GM23338 (cell line): Measurements from ENCODE around the gene AHDC1. TPM values are rescaled to one million over a fixed set of nuclear protein-coding genes. Genes with fewer than 3 reads are reported as not detected.
A peak's percentile ranks its signal among the peaks of the same experiment; 100 is the strongest.

ENCODE experiments used
- ATAC-seq: fragments of 200-7000 bp; cut with Tn5 transposase; 3 replicates; pipeline ENCODE4 v1.9.1; 2020
- DNase-seq: peaks from one replicate; pipeline ENCODE4 v3.0.0-alpha.2; 2015; ENCODE audit warnings: low spot score
- H2AFZ ChIP-seq: fragments of 200-600 bp; sonication (generic); 2 replicates; pipeline ENCODE4 v1.8.0; 2016; ENCODE audit warnings: antibody characterized with exemption, mild to moderate bottlenecking, moderate library complexity
- H3F3A ChIP-seq: fragments of 200-600 bp; sonication (generic); replicated peaks from 2 replicates; pipeline ENCODE4 v1.8.0; 2017; ENCODE audit warnings: antibody characterized with exemption, mixed run types, low read depth
- H3K27ac ChIP-seq: fragments of 200-600 bp; sonication (generic); 2 replicates; pipeline ENCODE4 v1.6.1; 2016; ENCODE audit warnings: low read depth
- H3K27me3 ChIP-seq: fragments of 200-600 bp; sonication (generic); 2 replicates; pipeline ENCODE4 v1.8.0; 2016; ENCODE audit warnings: mild to moderate bottlenecking, mixed run types, moderate library complexity; ENCODE audit not compliant: insufficient read depth
- H3K36me3 ChIP-seq: fragments of 200-600 bp; sonication (generic); 2 replicates; pipeline ENCODE4 v1.8.0; 2016; ENCODE audit warnings: mild to moderate bottlenecking; ENCODE audit not compliant: insufficient read depth
- H3K4me1 ChIP-seq: fragments of 200-600 bp; sonication (generic); 2 replicates; pipeline ENCODE4 v1.8.0; 2016; ENCODE audit warnings: mild to moderate bottlenecking, moderate library complexity; ENCODE audit not compliant: insufficient read depth
- H3K4me2 ChIP-seq: fragments of 200-600 bp; sonication (generic); 2 replicates; pipeline ENCODE4 v1.7.1; 2017; ENCODE audit warnings: mixed run types
- H3K4me3 ChIP-seq: fragments of 200-600 bp; sonication (generic); 2 replicates; pipeline ENCODE4 v1.6.1; 2016; ENCODE audit warnings: mixed run types
- H3K79me2 ChIP-seq: fragments of 200-600 bp; sonication (generic); replicated peaks from 2 replicates; pipeline ENCODE4 v1.8.0; 2017; ENCODE audit warnings: mild to moderate bottlenecking; ENCODE audit not compliant: insufficient read depth
- H3K9me2 ChIP-seq: fragments of 200-600 bp; sonication (generic); 2 replicates; pipeline ENCODE4 v1.8.0; 2017; ENCODE audit not compliant: insufficient read depth
- H4K20me1 ChIP-seq: fragments of 200-600 bp; sonication (generic); replicated peaks from 2 replicates; pipeline ENCODE4 v1.8.0; 2017; ENCODE audit warnings: mild to moderate bottlenecking; ENCODE audit not compliant: insufficient read depth
- H3K27ac Mint-ChIP-seq: 2 replicates; pipeline ENCODE4 v1.8.0; 2020; ENCODE audit warnings: inconsistent platforms, mild to moderate bottlenecking, moderate library complexity, mixed read lengths
- H3K27me3 Mint-ChIP-seq: 3 replicates; pipeline ENCODE4 v1.8.0; 2022; ENCODE audit warnings: low read depth, mild to moderate bottlenecking, moderate library complexity, mixed read lengths, inconsistent platforms; ENCODE audit not compliant: insufficient read depth, poor library complexity
- H3K36me3 Mint-ChIP-seq: 3 replicates; pipeline ENCODE4 v1.8.0; 2021; ENCODE audit warnings: low read depth, mild to moderate bottlenecking, inconsistent platforms, moderate library complexity, mixed read lengths
- H3K4me1 Mint-ChIP-seq: 3 replicates; pipeline ENCODE4 v1.8.0; 2020; ENCODE audit warnings: mild to moderate bottlenecking, inconsistent platforms, mixed read lengths
- H3K4me3 Mint-ChIP-seq: 3 replicates; pipeline ENCODE4 v1.8.0; 2021; ENCODE audit warnings: moderate library complexity, mild to moderate bottlenecking, inconsistent platforms, mixed read lengths
- H3K9me3 Mint-ChIP-seq: 3 replicates; pipeline ENCODE4 v1.8.0; 2020; ENCODE audit warnings: moderate library complexity, mild to moderate bottlenecking, inconsistent platforms, mixed read lengths
- CTCF ChIP-seq, 2 experiments: fragments of 200-600 bp in 1 of 2; sonication (generic) in 1 of 2; conservative IDR thresholded peaks; 2 replicates each; pipeline versions ENCODE4 v1.5.1 to v1.6.1; 2016 to 2017; ENCODE audit warnings: antibody characterized with exemption in 2 of 2, low read depth in 2 of 2, mild to moderate bottlenecking in 2 of 2, moderate library complexity in 1 of 2
- ETS1 ChIP-seq: IDR thresholded peaks from 2 replicates; pipeline ENCODE4 v1.6.1; 2016; ENCODE audit warnings: antibody characterized with exemption
- POLR2AphosphoS5 ChIP-seq: IDR thresholded peaks from 2 replicates; pipeline ENCODE4 v1.6.1; 2016; ENCODE audit warnings: antibody characterized with exemption, low read depth
- ZNF114 ChIP-seq: fragments of 250-450 bp; sonication (Bioruptor Pico); IDR thresholded peaks from 2 replicates; pipeline ENCODE4 v1.5.0; 2020; ENCODE audit warnings: mild to moderate bottlenecking, moderate library complexity
- ZNF462 ChIP-seq: fragments of 250-450 bp; sonication (Bioruptor Pico); IDR thresholded peaks from 2 replicates; pipeline ENCODE4 v1.5.0; 2020; ENCODE audit warnings: mild to moderate bottlenecking, moderate library complexity
- polyA plus RNA-seq: library from polyadenylated mRNA; unstranded; fragments of >200 nt; fragmentation: Nextera tagmentation; extraction: Ambion mirVana; gene quantifications from 2 replicates; pipeline ENCODE4 v1.2.1, GENCODE V29; 2016
- total RNA-seq: library from RNA; depleted of rRNA; stranded (reverse); fragments of >200 nt; shearing (Covaris generic); gene quantifications from 2 replicates; pipeline ENCODE4 v1.2.3, GENCODE V29; 2014

AHDC1 gene
- total and polyA plus RNA-seq, 2 experiments from 2014 or later = 8.3 to 22.2 TPM

- Mint-ChIP-seq H3K9me3 (peaks cover 2% of the 10 kb centered on the region; the same call in 1 of the 3 replicates), H3K4me1 (peaks cover 23% of the 10 kb centered on the region), H3K27me3 (peaks cover 10% of the 10 kb centered on the region), H3K27ac (no peak overlapping the region; the same call in 1 of the 2 replicates), H3K4me3 (no peak overlapping the region), H3K36me3 (no peaks in the 10 kb centered on the region)
- H3K27ac ChIP-seq = no peak overlapping the region
- H2AFZ ChIP-seq = no peak overlapping the region
- no peaks in the 10 kb centered on the region for H3K36me3 ChIP-seq
- peaks cover 10% of the 10 kb centered on the region for H3F3A ChIP-seq
- no peaks in the 10 kb centered on the region for H3K79me2 ChIP-seq
- H4K20me1 ChIP-seq = no peaks in the 10 kb centered on the region
- peaks cover 18% of the 10 kb centered on the region for H3K4me1 ChIP-seq
- H3K27me3 ChIP-seq = no peaks in the 10 kb centered on the region
- TF ChIP-seq ZNF114 (CRISPR knock-in tag) = no peak
- no peak for ATAC-seq
- DNase-seq = no peak
- no peak overlapping the region for H3K4me3 ChIP-seq
- H3K9me2 ChIP-seq = no peaks in the 10 kb centered on the region
- H3K4me2 ChIP-seq = no peak overlapping the region
Observed at GRCh38 chr1:27499142-27499541, 104.8 kb downstream of the AHDC1 start.

- peak overlapping the region; percentile 86 for H3K27ac Mint-ChIP-seq
- peaks cover 2% of the 10 kb centered on the region; the same call in 1 of the 3 replicates for H3K9me3 Mint-ChIP-seq
- ATAC-seq (peak; percentile 97), DNase-seq (peak; percentile 96)
- H3K4me1 Mint-ChIP-seq = peaks cover 26% of the 10 kb centered on the region
- H2AFZ ChIP-seq = peak overlapping the region; percentile 50; the same call in 1 of the 2 replicates
- no peak; the same call in 1 of the 2 replicates for TF ChIP-seq ETS1
- TF ChIP-seq CTCF (conservative IDR thresholded peaks at IDR 0.05; ENCODE audit: low read depth in 2 of 2) = peak; percentile 58 to 64
- TF ChIP-seq POLR2AphosphoS5 = peak; percentile 16; the same call in 1 of the 2 replicates
- TF ChIP-seq ZNF114 (CRISPR knock-in tag) = no peak
- TF ChIP-seq ZNF462 (CRISPR knock-in tag) = no peak
- H3K9me2 ChIP-seq = no peaks in the 10 kb centered on the region
- no peaks in the 10 kb centered on the region for H4K20me1 ChIP-seq
- H3K4me1 ChIP-seq = peaks cover 12% of the 10 kb centered on the region
- H3K36me3 ChIP-seq = no peaks in the 10 kb centered on the region
- H3K27ac ChIP-seq = peak overlapping the region; percentile 11
- H3K4me3 ChIP-seq = peak overlapping the region; percentile 3; the same call in 1 of the 2 replicates
- peaks cover 6% of the 10 kb centered on the region for H3K27me3 Mint-ChIP-seq
- no peaks in the 10 kb centered on the region for H3K36me3 Mint-ChIP-seq
- H3K4me2 ChIP-seq = peak overlapping the region; percentile 2; the same call in 1 of the 2 replicates
- peaks cover 12% of the 10 kb centered on the region for H3F3A ChIP-seq
- H3K4me3 Mint-ChIP-seq = peak overlapping the region; percentile 63
- H3K27me3 ChIP-seq = no peaks in the 10 kb centered on the region
- no peaks in the 10 kb centered on the region for H3K79me2 ChIP-seq
Observed at GRCh38 chr1:27496604-27497155, 107.3 kb downstream of the AHDC1 start.
